SIG-M5 treated with dmso at 0.1 percent for 504 hours (cell line): ENCODE results near the gene PLXND1.
A peak's percentile ranks its signal among the peaks of the same experiment; 100 is the strongest.
"Not testable (repeated sequence)": the region's sequence is repeated elsewhere in the genome, so short reads cannot be mapped to it uniquely, and the experiment has no call there.

Source experiments
- DNase-seq: peaks from one replicate; lab custom pipeline; 2025; ENCODE audit not compliant: unreplicated experiment; lab: John Stamatoyannopoulos, UW

The PLXND1 gene, protein sequence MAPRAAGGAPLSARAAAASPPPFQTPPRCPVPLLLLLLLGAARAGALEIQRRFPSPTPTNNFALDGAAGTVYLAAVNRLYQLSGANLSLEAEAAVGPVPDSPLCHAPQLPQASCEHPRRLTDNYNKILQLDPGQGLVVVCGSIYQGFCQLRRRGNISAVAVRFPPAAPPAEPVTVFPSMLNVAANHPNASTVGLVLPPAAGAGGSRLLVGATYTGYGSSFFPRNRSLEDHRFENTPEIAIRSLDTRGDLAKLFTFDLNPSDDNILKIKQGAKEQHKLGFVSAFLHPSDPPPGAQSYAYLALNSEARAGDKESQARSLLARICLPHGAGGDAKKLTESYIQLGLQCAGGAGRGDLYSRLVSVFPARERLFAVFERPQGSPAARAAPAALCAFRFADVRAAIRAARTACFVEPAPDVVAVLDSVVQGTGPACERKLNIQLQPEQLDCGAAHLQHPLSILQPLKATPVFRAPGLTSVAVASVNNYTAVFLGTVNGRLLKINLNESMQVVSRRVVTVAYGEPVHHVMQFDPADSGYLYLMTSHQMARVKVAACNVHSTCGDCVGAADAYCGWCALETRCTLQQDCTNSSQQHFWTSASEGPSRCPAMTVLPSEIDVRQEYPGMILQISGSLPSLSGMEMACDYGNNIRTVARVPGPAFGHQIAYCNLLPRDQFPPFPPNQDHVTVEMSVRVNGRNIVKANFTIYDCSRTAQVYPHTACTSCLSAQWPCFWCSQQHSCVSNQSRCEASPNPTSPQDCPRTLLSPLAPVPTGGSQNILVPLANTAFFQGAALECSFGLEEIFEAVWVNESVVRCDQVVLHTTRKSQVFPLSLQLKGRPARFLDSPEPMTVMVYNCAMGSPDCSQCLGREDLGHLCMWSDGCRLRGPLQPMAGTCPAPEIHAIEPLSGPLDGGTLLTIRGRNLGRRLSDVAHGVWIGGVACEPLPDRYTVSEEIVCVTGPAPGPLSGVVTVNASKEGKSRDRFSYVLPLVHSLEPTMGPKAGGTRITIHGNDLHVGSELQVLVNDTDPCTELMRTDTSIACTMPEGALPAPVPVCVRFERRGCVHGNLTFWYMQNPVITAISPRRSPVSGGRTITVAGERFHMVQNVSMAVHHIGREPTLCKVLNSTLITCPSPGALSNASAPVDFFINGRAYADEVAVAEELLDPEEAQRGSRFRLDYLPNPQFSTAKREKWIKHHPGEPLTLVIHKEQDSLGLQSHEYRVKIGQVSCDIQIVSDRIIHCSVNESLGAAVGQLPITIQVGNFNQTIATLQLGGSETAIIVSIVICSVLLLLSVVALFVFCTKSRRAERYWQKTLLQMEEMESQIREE (N-terminal part only)

GRCh38 chr3:129606636-129607390 is at the start of gene PLXND1:
Gene PLXND1 (minus strand): TSS chr3:129606676. CDS start chr3:129606639, 37 bp downstream.
- peak; percentile 26 for DNase-seq

DNA sequence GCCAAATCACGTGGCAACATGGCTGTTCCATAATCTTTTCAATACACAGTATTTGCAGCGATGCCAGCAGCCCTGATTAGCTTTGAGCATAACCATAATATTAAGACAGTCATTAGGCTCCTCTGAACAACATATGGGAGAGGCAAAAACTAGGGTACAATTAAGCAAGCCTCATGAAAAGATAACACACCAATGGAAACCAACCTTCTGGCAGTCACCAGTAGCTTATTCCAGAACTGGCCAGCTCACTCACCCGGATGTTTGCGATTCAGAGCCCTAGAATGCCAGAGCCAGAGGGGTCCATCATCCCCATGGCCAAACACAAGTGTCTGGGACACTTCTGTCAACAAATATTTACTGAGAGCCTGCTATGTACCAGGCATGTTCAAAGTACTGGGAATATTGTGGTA is 48.8 kb upstream of the PLXND1 start:
- DNase-seq: no peak

DNA sequence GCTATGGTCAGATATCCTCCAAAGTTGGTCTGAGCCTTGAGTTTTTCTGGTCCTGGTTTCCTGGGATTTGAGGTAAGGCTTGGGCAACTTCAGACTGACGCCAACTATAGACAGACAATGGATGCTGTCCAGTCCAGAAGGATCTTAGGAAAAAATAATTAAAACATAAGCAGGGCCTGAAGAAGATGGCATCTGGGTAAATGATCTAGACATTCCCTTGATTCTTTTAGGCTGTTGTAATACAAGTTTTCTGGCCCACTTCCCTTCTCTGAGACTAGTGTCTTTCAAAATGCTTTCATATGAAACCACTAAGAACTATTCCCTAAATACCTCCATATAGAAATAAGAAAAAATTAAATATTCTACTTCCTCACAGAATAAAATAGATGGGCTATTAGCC is 47.7 kb upstream of the PLXND1 start:
- no peak for DNase-seq

DNA sequence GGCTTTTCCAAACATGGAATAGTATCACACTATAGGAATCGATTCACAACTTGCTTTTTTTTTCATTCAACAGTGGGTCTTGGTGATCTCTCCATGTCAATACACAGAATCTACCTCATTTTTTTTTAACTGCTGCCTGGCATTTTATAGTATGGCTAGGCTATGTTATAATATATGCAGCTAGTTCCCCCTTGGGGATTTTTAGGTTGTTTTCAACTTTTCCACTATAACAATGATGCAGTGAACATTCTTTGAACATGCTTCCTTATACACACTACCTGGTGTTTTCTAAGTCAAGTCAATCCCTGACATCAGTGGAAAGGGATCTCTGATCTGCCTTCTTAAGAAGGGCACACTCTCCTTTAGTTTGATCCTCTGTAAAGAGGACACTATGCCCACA is 46.5 kb upstream of the PLXND1 start:
- DNase-seq: no peak

- no peak for DNase-seq
Observed at GRCh38 chr3:129651435-129652202, 45.1 kb upstream of the PLXND1 start.

DNA sequence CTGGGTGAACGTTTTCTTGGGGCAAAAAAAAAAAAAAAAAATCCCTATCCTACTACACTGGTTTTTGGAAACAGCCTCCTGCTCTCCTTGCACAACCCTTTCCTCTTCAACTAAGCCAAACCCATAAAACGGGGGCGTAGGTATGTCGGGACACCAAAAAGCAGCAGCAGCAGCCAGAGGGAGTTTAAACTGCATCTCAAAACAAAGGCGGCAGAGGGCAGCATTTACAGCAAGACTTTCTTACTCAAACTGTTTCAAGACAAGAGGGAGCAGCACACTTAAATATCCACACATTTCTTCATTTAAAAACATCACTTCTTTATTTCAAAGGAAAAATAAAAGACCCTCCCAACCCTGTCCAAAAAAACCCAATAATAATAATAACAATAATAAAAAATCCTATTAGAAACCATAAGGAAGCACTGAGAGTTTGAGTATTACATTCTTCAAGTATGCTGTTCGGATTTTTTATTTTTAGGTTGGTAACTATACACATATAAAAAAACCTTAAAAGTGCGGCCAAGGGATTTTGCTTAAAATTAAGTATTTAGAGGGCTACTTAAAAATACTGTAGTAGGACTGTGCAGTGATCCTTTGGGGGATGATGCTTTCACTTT is 43.9 kb upstream of the PLXND1 start:
- DNase-seq: peak; percentile 76

- no peak for DNase-seq
Observed at GRCh38 chr3:129648391-129648790, 41.9 kb upstream of the PLXND1 start.

DNA sequence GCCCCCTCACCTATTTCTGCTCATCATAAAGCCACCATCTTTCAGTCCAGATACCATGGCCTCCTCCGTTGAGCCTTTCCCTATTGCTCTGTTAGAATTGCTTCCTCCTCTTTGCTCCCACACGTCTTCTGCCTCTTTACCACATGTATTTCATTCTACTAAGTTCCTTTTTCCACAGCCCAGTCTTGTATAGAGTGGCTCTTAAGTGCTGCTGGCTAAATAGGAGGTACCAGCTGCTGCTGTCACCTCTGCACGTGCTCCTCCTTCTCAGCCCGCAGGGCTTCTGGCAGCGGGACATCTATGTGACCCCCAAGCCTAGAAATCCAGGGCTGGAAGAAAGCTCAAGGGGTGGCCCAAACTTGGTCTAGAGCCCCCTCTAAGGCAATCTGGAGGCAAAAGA is 38.8 kb upstream of the PLXND1 start:
- peak; percentile 84 for DNase-seq

DNA sequence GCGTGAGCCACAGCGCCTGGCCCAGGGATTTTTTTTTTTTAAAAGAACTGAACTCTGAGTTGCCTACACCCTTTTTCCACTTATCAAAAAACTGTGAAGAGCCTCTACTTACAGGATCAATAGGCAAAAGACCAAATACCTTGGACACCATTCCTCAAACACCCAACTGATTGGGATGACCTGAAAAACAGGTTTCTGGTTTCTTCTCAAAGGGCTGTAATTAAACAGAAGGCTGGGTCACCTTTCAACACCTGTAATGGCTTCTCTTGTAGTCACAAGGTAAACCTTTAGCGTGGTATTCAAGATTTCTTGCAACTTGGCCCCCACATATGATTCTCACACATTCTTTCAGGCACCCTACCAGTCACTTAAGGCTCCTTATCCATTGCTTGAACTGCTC is 38.4 kb upstream of the PLXND1 start:
- DNase-seq: no peak

- not testable (repeated sequence) for DNase-seq
Observed at GRCh38 chr3:129641567-129642260, 35.2 kb upstream of the PLXND1 start.

- not testable (repeated sequence) for DNase-seq
Observed at GRCh38 chr3:129640985-129641384, 34.5 kb upstream of the PLXND1 start.

DNA sequence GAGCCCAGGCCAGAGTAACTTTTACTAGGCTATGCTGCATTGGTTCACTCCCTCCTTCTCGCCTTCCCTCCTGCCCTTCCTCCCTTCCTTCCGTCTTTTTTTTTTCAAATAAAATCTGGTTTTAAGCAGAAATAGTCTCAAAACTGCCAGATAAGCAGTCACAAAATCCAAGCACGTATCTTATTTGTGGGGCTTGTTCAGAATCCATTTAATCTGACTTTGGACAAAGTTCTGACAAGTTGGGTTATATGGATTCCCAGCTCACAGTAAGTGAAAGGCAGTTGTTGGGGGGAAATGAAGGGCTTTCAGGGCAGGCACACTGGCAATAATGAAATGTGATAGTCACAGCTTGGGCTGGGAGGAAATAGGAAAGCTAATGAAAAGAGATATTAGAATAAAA is 32.0 kb upstream of the PLXND1 start:
- DNase-seq: no peak

DNA sequence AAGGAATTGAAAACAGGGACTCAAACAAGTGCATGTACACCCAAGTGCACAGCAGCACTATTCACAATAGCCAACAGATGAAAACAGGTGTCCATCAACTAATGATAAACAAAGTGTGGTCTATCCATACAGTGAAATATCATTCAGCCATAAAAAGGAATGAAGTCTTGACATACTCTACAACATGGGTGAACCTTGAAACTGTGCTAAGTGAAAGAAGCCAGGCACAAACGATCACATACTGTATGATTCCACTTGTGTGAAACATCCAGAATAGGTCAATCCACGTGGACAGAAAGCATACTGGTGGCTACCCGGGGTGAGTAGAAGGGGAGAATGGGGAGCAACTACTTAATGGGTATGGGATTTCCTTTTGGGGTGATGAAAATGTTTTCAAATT is 29.6 kb upstream of the PLXND1 start:
- no peak for DNase-seq

DNA sequence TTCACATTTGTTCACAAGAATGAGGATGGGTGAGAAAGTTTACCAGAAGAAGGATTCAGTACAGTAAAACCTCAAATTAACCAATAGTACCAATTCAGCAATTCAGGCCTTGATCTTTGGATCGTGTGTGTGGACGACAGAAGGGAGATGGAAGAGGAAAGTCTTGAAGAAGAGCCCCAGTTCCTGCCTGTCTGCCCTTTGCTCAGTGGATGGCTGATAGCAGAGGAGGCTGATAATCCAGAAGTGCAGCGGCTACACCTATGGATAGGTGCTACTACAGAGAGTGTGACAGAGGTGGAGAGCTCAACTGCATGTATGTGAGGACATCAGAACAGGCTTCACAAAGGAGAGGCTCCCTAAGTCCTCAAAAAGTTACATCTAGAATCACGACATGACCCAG is 29.2 kb upstream of the PLXND1 start:
- DNase-seq: no peak

DNA sequence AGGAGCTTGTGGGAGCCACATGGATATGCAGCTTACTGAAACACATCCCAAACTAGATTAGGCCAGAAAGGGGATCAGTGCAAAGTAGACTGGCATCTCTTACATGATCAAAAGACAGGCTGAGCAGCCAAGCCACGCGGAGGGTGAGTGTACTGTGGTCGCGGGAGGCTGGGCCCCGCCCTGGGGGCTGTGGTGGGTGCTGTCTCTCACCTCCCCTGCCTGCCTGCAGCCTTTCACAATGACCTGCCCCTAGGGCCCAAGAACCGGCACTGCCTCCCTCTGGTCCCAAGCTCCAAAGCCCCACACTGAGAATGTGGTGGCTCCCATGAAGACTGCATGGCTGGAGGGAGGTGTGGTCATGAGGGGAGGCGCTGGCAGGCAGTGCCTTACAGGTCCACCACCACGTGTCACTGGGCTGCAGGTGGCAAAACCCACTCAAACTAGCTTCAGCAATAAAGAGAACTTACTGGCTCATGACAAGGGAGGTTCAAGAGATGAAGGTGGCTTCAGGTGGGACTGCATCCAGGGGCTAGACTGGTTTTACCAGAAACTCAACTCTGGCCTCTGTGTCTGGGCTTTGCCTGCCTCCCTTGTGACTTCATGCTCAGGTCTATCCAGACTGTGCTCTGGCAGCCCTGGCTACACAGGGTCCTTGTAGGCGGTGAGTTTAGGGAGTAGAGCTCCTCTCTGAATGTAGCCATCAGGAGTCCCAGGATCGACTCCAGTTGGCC is 27.4 kb upstream of the PLXND1 start:
- no peak for DNase-seq

- DNase-seq: no peak
Observed at GRCh38 chr3:129632977-129633376, 26.5 kb upstream of the PLXND1 start.

DNA sequence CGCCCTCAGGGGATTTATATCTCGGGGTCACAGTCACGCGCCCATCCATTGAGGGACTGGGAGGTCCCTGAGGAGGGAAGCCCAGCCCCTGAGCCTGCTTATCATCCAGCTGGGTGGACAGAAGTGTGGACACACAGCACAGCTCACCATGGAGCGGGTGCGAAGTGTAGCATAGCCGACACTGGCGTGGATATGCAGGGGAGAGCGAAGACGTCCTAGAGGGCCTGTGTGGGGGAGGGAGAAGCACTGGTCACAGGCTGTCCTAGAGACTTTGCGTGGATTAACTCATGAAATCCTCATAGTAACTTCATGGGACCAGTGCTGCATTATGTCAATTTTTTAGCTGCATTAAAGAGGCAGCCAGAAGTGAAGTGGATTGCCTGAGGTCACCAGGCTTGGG is 26.1 kb upstream of the PLXND1 start:
- no peak for DNase-seq

GRCh38 chr3:129632056-129632455 is 25.6 kb upstream of the PLXND1 start:
- DNase-seq: no peak
